Panc1 (cell line): Measurements from ENCODE around the gene ZNF470.

Experiments used
- CTCF ChIP-seq: fragments of 450-650 bp; IDR thresholded peaks from 2 replicates; pipeline ENCODE4 v1.5.1; 2017; ENCODE audit warnings: mild to moderate bottlenecking
- POLR2AphosphoS5 ChIP-seq: IDR thresholded peaks from 2 replicates; pipeline ENCODE4 v1.6.1; 2012; ENCODE audit warnings: mild to moderate bottlenecking, low read depth, low read length, moderate library complexity
- REST ChIP-seq, 2 experiments: IDR thresholded peaks; 2 replicates each; pipeline ENCODE4 v1.6.1; 2011 to 2012; ENCODE audit warnings: low read depth in 2 of 2, control low read depth in 1 of 2, low read length in 1 of 2, mild to moderate bottlenecking in 1 of 2, moderate library complexity in 1 of 2; ENCODE audit not compliant: insufficient read depth in 1 of 2
- SIN3A ChIP-seq: IDR thresholded peaks from 2 replicates; pipeline ENCODE4 v1.6.1; 2012; ENCODE audit warnings: low read depth, mild to moderate bottlenecking, low read length, moderate library complexity, borderline replicate concordance; ENCODE audit not compliant: insufficient read depth
- TCF7L2 ChIP-seq: IDR thresholded peaks from 2 replicates; pipeline ENCODE4 v1.6.1; 2011; ENCODE audit warnings: mild to moderate bottlenecking, low read depth, low read length, inconsistent platforms

DNA sequence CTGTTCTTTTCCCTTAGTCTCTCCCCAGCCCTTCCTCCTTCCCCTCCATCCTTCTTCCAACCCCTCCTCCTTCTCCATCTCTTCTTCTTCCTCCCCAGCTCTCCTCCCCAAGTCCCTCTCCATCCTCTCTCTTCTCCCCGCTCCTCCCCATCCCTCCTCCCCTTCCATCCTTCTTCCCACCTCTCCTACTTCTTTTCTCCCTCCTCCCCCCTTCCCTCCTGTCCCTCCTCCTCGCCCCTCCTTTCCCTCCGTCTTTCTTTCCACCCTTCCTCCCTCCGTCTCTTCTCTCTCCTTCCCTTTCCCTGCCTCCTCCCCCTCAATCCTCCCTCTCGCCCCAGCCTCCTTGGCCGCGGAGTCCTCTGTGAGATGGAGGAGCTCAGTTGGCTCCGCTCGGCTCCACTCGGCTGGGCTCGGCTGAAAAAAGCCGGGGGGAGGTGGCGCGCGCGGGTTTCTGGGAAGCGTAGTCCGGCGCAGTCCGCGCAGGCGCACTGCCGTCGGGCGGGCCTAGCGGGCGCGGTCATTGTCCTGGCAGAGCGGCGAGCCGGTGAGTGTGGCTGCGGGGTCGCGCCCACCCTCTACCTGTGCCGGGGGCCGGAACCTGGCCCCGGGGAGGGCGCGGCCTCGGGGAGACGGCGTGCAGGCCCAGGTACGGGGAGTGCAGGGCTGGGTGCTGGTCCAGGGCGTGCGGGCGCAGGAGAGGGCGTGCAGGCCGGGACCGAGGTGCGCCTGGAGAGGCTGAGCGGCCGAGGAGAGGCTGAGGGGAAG lies 27.7 kb downstream of the ZNF470 start, which contains the start of gene ZNF71:
- TF ChIP-seq CTCF (no peak), TCF7L2 (no peak), POLR2AphosphoS5 (no peak), REST (IDR thresholded peaks at IDR 0.05; ENCODE audit: insufficient read depth in 1 of 2, low read depth in 2 of 2, low read length in 1 of 2) (no peak), SIN3A (0 out of 2 replicates have a peak, but pooled peaks have one; percentile 33)
